SK-N-SH treated with all-trans-retinoic acid at 6 μM for 48 hours (cell line): ENCODE results near the gene APRT.

Source experiments
- ATAC-seq: fragments of 200-7000 bp; cut with Tn5 transposase; 3 replicates; pipeline ENCODE4 v1.9.1; 2020; ENCODE audit warnings: mild to moderate bottlenecking, moderate library complexity
- ARNTL ChIP-seq: fragments of 450-650 bp; formaldehyde crosslinking; IDR thresholded peaks from 2 replicates; pipeline ENCODE4 v1.5.0; 2020; ENCODE audit warnings: low read depth, mild to moderate bottlenecking, moderate library complexity, borderline replicate concordance
- BACH2 ChIP-seq: fragments of 250-450 bp; sonication (Bioruptor Pico); IDR thresholded peaks from 2 replicates; pipeline ENCODE4 v1.9.0; 2021; ENCODE audit warnings: mild to moderate bottlenecking, borderline replicate concordance
- CREB5 ChIP-seq: fragments of 250-450 bp; sonication (Bioruptor Pico); IDR thresholded peaks from 2 replicates; pipeline ENCODE4 v1.5.1; 2020; ENCODE audit warnings: low read depth, mild to moderate bottlenecking, moderate library complexity
- CSDC2 ChIP-seq: fragments of 250-450 bp; sonication (Bioruptor Pico); IDR thresholded peaks from 2 replicates; pipeline ENCODE4 v1.5.0; 2020; ENCODE audit warnings: mild to moderate bottlenecking, moderate library complexity
- CSRNP3 ChIP-seq: fragments of 250-450 bp; sonication (Bioruptor Pico); IDR thresholded peaks from 2 replicates; pipeline ENCODE4 v1.5.1; 2021; ENCODE audit warnings: mild to moderate bottlenecking, moderate library complexity
- ESRRG ChIP-seq: fragments of 250-450 bp; sonication (Bioruptor Pico); IDR thresholded peaks from 2 replicates; pipeline ENCODE4 v1.6.1; 2021; ENCODE audit warnings: mild to moderate bottlenecking
- GLIS3 ChIP-seq: fragments of 250-450 bp; sonication (Bioruptor Pico); IDR thresholded peaks from 2 replicates; pipeline ENCODE4 v1.5.0; 2020; ENCODE audit warnings: mild to moderate bottlenecking, moderate library complexity
- ISL1 ChIP-seq: fragments of 250-450 bp; sonication (Bioruptor Pico); IDR thresholded peaks from 2 replicates; pipeline ENCODE4 v2.1.2; 2022; ENCODE audit warnings: mild to moderate bottlenecking, moderate library complexity
- OSR1 ChIP-seq: fragments of 250-450 bp; sonication (Bioruptor Pico); IDR thresholded peaks from 2 replicates; pipeline ENCODE4 v1.8.0; 2022; ENCODE audit warnings: moderate library complexity, mild to moderate bottlenecking, inconsistent platforms
- POU6F1 ChIP-seq: fragments of 250-450 bp; sonication (Bioruptor Pico); IDR thresholded peaks from 2 replicates; pipeline ENCODE4 v1.8.0; 2021; ENCODE audit warnings: low read depth, mild to moderate bottlenecking, moderate library complexity, borderline replicate concordance
- PPARA ChIP-seq: fragments of 250-450 bp; sonication (Bioruptor Pico); IDR thresholded peaks from 2 replicates; pipeline ENCODE4 v1.5.0; 2020; ENCODE audit warnings: mild to moderate bottlenecking, borderline replicate concordance
- RARB ChIP-seq: fragments of 250-450 bp; sonication (Bioruptor Pico); IDR thresholded peaks from 2 replicates; pipeline ENCODE4 v1.8.0; 2021; ENCODE audit warnings: mild to moderate bottlenecking, moderate library complexity
- SNAI2 ChIP-seq: fragments of 250-450 bp; sonication (Bioruptor Pico); IDR thresholded peaks from 2 replicates; pipeline ENCODE4 v1.5.0; 2020; ENCODE audit warnings: mild to moderate bottlenecking, moderate library complexity
- TCF4 ChIP-seq: fragments of 250-450 bp; sonication (Bioruptor Pico); IDR thresholded peaks from 2 replicates; pipeline ENCODE4 v1.8.0; 2021; ENCODE audit warnings: mild to moderate bottlenecking, moderate library complexity, borderline replicate concordance
- TOX ChIP-seq: fragments of 250-450 bp; sonication (Bioruptor Pico); IDR thresholded peaks from 2 replicates; pipeline ENCODE4 v1.8.0; 2021; ENCODE audit warnings: mild to moderate bottlenecking, moderate library complexity, borderline replicate concordance
- TSHZ2 ChIP-seq: fragments of 250-450 bp; sonication (Bioruptor Pico); IDR thresholded peaks from 2 replicates; pipeline ENCODE4 v1.5.0; 2020; ENCODE audit warnings: mild to moderate bottlenecking, moderate library complexity
- ZC3H10 ChIP-seq: fragments of 250-450 bp; sonication (Bioruptor Pico); IDR thresholded peaks from 2 replicates; pipeline ENCODE4 v1.5.1; 2021; ENCODE audit warnings: mild to moderate bottlenecking, moderate library complexity
- ZFP3 ChIP-seq: fragments of 250-450 bp; sonication (Bioruptor Pico); IDR thresholded peaks from 2 replicates; pipeline ENCODE4 v1.5.0; 2020; ENCODE audit warnings: mild to moderate bottlenecking, moderate library complexity
- ZFP30 ChIP-seq: fragments of 450-650 bp; formaldehyde crosslinking; IDR thresholded peaks from 2 replicates; pipeline ENCODE4 v1.5.0; 2022; ENCODE audit warnings: mild to moderate bottlenecking, moderate library complexity
- ZNF565 ChIP-seq: fragments of 450-650 bp; formaldehyde crosslinking; conservative IDR thresholded peaks from 2 replicates; pipeline ENCODE4 v1.5.0; 2020; ENCODE audit warnings: low read depth, mild to moderate bottlenecking, moderate library complexity
- ZNF70 ChIP-seq: fragments of 450-650 bp; formaldehyde crosslinking; IDR thresholded peaks from 2 replicates; pipeline ENCODE4 v1.5.0; 2020; ENCODE audit warnings: mild to moderate bottlenecking, moderate library complexity
- ZNF8 ChIP-seq: fragments of 450-650 bp; formaldehyde crosslinking; IDR thresholded peaks from 2 replicates; pipeline ENCODE4 v1.5.0; 2020; ENCODE audit warnings: mild to moderate bottlenecking, moderate library complexity

APRT gene

GRCh38 chr16:88851616-88852015, 39.9 kb upstream of the APRT start (continued):
- TF ChIP-seq TSHZ2 (CRISPR knock-in tag) = no peak
- TF ChIP-seq, all 23 proteins: peak for 0

GRCh38 chr16:88850531-88851199, 38.9 kb upstream of the APRT start:
- no peak for TF ChIP-seq ARNTL (CRISPR knock-in tag)
- no peak for TF ChIP-seq ISL1 (CRISPR knock-in tag)
- no peak for TF ChIP-seq CSRNP3 (CRISPR knock-in tag)
- no peak for TF ChIP-seq OSR1 (CRISPR knock-in tag)
- TF ChIP-seq TOX (CRISPR knock-in tag) = no peak
- TF ChIP-seq ESRRG (CRISPR knock-in tag) = no peak
- no peak for TF ChIP-seq CSDC2 (CRISPR knock-in tag)
- no peak for TF ChIP-seq TCF4 (CRISPR knock-in tag)
- no peak for TF ChIP-seq SNAI2 (CRISPR knock-in tag)
- TF ChIP-seq PPARA (CRISPR knock-in tag) = no peak
- TF ChIP-seq TSHZ2 (CRISPR knock-in tag) = no peak
- TF ChIP-seq ZNF70 (CRISPR knock-in tag) = no peak
- TF ChIP-seq BACH2 (CRISPR knock-in tag) = no peak
- no peak for ATAC-seq

GRCh38 chr16:88848557-88848956, 36.8 kb upstream of the APRT start:
- no peak for ATAC-seq
- TF ChIP-seq BACH2 (CRISPR knock-in tag) (no peak), SNAI2 (CRISPR knock-in tag) (no peak), ZNF70 (CRISPR knock-in tag) (no peak), ZFP3 (CRISPR knock-in tag) (no peak), ZC3H10 (CRISPR knock-in tag) (no peak), OSR1 (CRISPR knock-in tag) (no peak), ESRRG (CRISPR knock-in tag) (no peak), ZFP30 (CRISPR knock-in tag) (no peak), GLIS3 (CRISPR knock-in tag) (no peak), ZNF565 (CRISPR knock-in tag) (no peak), ZNF8 (CRISPR knock-in tag) (no peak), TCF4 (CRISPR knock-in tag) (no peak), RARB (CRISPR knock-in tag) (no peak), POU6F1 (CRISPR knock-in tag) (no peak), ISL1 (CRISPR knock-in tag) (no peak), PPARA (CRISPR knock-in tag) (no peak), CREB5 (CRISPR knock-in tag) (no peak), TOX (CRISPR knock-in tag) (no peak)
